Stimulated activated CD8-positive, alpha-beta memory T cell treated with anti-CD3 and anti-CD28 coated beads, Interleukin-7, amount 100 ng/mL, for 4 hours (primary cell): Measurements from ENCODE around the gene SPATA16.
"Not testable (repeated sequence)": the region's sequence is repeated elsewhere in the genome, so short reads cannot be mapped to it uniquely, and the experiment has no call there.

ENCODE experiments used
- DNase-seq, 2 donors: peaks; one replicate each; pipeline ENCODE4 v3.0.0-alpha.2; 2020; ENCODE audit warnings: low read depth in 2 of 2

SPATA16 gene

DNA sequence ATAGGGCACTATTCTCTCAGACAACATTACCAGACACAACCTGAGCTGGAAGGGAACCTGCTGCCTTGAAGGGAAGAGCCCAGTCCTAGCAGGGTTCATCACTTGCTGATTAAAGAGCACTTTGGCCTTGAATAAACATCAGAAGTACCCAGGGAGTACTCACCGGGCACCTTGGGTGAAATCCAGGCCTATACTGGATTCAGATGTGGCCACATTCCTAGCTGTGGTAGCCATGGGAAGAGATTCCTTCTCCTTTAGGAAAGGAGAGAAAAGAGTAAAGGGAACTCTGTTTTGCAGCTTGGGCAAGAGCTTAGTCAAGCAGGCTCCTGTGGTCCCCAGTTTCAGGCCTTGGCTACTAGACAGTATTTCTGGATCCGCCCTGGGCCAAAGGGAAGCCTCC lies 195.0 kb downstream of the SPATA16 start:
- no peak for DNase-seq

GRCh38 chr3:172939651-172940293 lies 201.3 kb downstream of the SPATA16 start:
- no peak for DNase-seq

- no peak for DNase-seq
These were observed 202.2 kb downstream of the SPATA16 start for GRCh38 chr3:172938788-172939187.

DNA sequence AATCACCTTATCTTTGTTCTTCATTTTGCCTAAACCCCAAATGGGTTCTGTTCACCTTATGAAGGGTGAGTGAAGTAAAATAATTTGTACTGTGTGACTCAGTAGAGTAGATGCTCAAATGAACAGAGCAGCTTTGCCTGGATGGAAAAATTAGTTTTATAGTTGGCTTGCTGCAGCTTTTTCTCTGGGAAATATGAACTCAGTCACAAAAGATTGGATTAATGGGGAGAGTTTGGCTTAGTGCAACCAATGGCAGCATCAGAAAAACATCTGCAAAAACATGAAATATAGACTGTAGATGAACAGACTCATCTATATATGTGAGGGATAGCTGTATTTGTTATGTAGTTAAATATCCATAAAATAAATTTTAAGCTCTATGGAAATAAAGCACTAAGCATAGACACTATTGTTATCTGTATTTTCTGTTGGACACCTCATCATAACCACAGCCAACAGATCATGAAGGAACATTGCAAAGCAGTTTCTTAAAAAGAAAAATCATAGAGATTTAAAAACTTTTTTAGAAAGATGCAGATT lies 209.2 kb downstream of the SPATA16 start:
- DNase-seq, result no peak

- DNase-seq, result no peak
These were observed 211.6 kb downstream of the SPATA16 start for GRCh38 chr3:172929451-172929850.

GRCh38 chr3:172924546-172924945 lies 216.5 kb downstream of the SPATA16 start:
- DNase-seq, result no peak

GRCh38 chr3:172919297-172919683 lies 221.7 kb downstream of the SPATA16 start:
- DNase-seq, result no peak

GRCh38 chr3:172918568-172919296 lies 222.3 kb downstream of the SPATA16 start:
- DNase-seq, result no peak

DNA sequence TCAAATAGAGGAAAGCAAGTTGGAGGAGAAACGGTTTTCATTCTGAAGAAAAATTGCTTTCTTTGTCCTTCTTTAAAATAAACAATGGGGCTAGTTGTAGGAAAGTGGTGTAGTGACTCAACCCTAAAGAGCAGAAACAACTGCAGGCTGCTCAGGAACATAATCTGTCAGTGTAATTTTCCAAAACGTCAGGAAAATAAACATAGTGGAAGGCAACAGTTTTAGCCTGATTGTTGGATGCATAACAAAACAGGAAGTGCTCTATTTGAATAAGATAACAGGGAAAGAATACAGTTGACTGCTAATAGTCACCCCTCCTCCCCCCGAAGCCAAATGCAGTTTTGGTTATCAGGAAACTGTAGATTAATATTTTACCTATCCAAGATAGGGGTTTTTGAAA lies 222.9 kb downstream of the SPATA16 start:
- DNase-seq, result no peak

- DNase-seq, result no peak
These were observed 225.0 kb downstream of the SPATA16 start for GRCh38 chr3:172915911-172916514.

GRCh38 chr3:172914854-172915253 lies 226.2 kb downstream of the SPATA16 start:
- DNase-seq, result no peak

- no peak for DNase-seq
These were observed 227.0 kb downstream of the SPATA16 start for GRCh38 chr3:172913911-172914655.

GRCh38 chr3:172911142-172911541 lies 229.9 kb downstream of the SPATA16 start:
- DNase-seq, result no peak

GRCh38 chr3:172908771-172909270 lies 232.2 kb downstream of the SPATA16 start:
- no peak for DNase-seq

DNA sequence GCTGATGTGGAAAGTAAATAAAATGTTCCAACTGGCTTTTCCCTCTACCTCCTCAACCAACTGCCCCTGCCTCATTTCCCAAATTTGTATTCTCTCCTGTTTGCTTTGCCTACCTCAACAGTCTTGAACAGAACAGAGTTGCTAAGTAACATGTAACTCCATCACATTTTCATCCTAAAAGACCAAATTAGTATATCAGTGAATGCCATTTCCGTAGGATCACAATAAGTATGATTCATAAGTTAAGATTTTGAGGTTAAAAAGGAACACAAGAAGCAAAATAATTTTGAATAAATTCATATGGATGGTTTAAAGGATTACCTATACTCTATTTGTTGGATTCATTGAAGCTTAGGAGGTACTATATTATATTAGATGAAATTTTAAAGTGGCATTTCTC lies 235.6 kb downstream of the SPATA16 start:
- DNase-seq, result no peak

GRCh38 chr3:172904711-172905373 lies 236.2 kb downstream of the SPATA16 start:
- no peak for DNase-seq

DNA sequence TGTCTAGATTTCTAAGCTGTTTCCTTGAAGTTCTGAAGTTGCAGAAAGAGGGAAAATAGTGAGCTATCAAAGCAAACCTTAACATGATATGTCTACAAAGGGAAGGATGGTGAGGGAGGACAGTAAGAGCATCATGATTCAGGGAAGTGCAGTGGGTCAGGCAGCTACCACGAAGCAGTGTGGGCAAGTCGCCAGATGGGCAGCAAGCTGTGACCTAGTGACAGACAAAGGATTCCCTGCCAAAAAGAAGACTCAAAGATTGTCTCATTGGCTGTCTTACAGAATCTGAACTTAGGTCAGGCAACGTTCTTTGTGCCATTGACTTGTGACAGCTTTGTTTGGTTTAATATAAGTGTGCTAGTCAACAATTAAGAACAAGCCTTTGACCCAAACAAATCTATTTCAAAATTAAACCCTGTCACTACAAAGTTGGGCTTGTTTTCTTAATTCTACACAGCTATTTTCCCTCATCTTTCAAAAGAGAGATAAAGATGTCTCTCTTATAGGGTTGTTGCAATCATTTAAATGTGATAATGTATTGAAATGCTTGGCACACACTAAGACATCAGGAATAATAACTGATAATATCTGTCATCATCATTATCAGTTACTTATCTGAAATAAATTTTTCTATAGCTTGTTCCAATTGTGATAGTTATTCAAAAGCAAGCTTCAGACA lies 237.3 kb downstream of the SPATA16 start:
- no peak for DNase-seq

GRCh38 chr3:172892158-172892557 lies 248.9 kb downstream of the SPATA16 start:
- DNase-seq, result no peak

- no peak for DNase-seq
These were observed 255.3 kb downstream of the SPATA16 start for GRCh38 chr3:172885704-172886103.

- no peak for DNase-seq
These were observed 258.5 kb downstream of the SPATA16 start for GRCh38 chr3:172882563-172882962.

DNA sequence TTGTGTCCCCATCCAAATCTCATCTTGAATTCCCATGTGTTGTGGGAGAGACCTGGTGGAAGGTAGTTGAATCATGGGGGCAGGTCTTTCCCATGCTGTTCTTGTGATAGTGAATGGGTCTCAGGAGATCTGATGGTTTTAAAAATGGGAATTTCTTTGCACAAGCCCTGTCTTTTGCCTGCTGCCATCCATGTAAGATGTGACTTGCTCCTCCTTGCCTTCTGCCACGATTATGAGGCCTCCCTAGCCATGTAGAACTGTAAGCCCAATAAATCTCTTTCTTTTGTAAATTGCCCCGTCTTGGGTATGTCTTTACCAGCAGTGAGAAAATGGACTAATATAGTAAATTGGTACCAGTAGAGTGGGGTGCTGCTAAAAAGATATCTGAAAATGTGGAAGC lies 261.7 kb downstream of the SPATA16 start:
- DNase-seq, result not testable (repeated sequence)
